K562 treated with DMSO at 1 percent for 24 hours (cell line): Measurements from ENCODE around the gene WNT7B. TPM values are rescaled to one million over a fixed set of nuclear protein-coding genes. Genes with fewer than 3 reads are reported as not detected.

Source experiments
- total RNA-seq: library from RNA; unstranded; fragments of 300-600 nt; gene quantifications from 2 replicates; pipeline ENCODE4 v1.2.3, GENCODE V29; 2022; ENCODE audit warnings: low read depth; ENCODE audit not compliant: insufficient read depth

The WNT7B gene
- total RNA-seq, result not detected in 2 replicates

DNA sequence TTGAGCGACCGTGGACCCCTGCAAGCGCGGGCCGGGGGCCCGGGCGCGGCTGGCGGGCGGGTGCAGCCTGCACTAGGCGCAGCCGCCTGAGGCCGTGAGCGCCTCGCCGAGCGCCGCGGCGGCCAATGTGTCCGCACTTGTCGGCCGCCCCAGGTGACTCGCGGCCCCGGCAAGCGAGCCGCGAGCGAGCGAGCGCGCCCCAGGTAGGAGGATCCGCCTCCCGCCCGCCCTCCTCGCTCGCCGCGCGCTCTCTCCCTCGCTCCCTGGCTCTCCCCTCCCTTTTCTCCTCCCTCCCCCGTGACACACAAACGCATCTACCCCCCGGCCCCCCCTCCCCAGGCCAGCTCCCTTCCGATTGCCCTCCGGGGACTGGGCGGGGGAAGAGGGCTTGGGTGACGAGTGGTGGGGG is at the start of gene WNT7B:
Gene WNT7B, minus strand, starts transcription at position 160 of the 409 bp plus-strand sequence. CDS start 408 bp downstream, outside the sequence.

Other genes with a start within 250 kb of the WNT7B start
- gene PPARA, start 173.4 kb upstream of the WNT7B start, total RNA-seq, result 2.2 and 5.2 TPM in 2 replicates